HG03565 (cell line): ENCODE data around the gene PXN.

ENCODE experiments used
- ATAC-seq: cut with Tn5 transposase; IDR thresholded peaks from one replicate; pipeline ENCODE4 v1.9.1; 2021; ENCODE audit warnings: mild to moderate bottlenecking, moderate library complexity; ENCODE audit not compliant: unreplicated experiment

PXN gene

DNA sequence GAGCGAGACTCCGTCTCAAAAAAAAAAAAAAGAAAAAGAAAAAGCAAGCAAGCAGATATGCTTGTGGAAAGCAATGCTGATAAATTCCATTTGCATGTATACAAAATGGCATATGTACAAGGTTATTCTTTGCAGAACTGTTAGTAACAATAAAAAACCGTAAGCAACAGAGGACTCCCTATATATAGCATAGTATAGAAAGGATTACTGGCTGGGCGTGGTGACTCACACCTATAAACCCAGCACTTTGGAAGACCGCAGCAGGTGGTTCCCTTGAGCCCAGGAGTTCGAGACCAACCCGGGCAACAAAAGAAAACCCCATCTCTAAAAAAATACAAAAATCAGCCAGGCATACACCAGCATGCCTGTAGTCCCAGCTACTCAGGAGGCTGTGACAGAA is 84.6 kb downstream of the PXN start:
- no peak for ATAC-seq

DNA sequence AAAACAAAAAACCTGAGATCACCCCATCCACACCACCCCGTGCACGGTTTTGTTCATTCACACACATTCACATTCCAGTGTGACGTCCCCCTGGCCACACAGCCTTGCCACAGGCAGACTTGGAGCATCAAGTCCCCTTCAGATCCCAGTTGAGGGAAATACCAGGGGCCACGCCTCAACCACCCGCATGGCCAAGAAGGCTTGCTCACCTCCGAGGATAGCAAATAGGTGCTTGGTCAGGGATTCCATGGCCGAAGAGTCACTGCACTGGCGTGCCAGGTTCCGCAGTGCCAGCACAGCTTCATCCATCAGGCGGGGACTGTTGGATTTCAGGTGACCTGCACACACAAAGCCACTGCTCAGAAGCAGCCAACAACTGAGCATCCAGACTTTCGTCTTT is 90.0 kb downstream of the PXN start:
- no peak for ATAC-seq

GRCh38 chr12:120175062-120175461 is 90.5 kb downstream of the PXN start:
- ATAC-seq = no peak

DNA sequence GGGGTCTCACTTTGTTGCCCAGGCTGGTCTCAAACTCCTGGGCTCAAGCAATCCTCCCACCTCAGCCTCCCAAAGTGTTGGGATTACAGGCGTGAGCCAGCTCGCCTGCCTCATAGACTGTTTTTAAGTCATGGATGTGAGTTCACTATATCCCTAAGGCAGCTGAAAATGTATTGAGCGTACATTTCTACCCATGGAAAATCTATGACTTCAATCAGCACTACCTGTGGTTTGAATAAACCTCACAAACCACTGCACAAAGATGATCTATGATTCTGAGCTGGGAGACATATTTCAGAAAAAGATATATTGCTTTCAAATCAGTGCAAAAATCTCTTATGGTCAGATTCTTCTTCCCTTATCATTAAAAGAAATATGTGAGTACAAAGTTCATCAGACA is 93.5 kb downstream of the PXN start:
- ATAC-seq = no peak

- ATAC-seq = no peak
Observed at GRCh38 chr12:120170631-120171030, 94.9 kb downstream of the PXN start.

DNA sequence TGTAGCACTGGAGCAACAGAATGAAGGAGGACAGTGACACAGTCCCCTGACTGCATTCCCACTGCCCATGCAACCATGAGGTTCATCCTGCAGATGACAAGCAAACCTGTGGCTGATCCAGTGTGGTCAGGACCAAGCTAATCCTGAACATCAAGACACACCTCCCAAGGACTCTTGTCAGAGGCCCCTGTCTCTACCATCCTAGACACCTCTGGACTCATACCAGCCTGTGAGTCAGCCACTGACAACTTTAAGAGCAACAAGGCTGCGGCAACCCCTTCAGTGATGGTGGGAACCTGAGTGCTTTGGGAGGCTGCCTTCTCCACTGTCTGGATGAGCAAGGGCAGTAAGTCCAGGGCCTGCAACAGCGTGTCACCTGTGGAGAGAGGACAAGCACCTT is 95.6 kb downstream of the PXN start:
- no peak for ATAC-seq

- ATAC-seq = no peak
Observed at GRCh38 chr12:120168337-120168736, 97.2 kb downstream of the PXN start.

DNA sequence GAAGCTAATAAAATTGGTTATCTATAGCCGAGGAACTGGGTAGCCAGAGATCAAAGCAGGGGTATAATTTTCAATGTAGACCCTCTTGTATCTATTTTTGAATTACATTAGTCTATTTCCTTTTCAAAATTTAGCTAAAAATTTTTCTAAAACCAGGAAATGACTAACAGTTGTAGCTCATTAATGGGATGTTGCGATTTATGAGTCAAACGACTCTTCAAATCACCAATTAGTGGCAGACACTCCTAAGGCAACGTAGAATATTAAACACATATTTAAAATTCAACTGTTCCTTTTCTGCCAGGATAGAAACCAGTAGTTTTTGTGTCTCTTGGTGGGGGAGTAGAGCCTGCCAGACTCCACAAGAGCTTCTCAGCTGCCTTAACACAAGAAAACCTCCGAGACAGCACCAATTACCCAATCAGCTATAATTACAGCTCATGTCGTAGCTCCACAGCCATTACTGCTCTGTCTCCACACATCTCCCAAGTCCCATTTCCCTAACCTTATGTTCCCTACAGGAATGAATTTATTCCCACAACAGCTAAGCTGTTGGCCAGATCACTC is 97.9 kb downstream of the PXN start:
- no peak for ATAC-seq

- ATAC-seq = no peak
Observed at GRCh38 chr12:120164293-120164692, 101.2 kb downstream of the PXN start.

- no peak for ATAC-seq
Observed at GRCh38 chr12:120162763-120163162, 102.8 kb downstream of the PXN start.

GRCh38 chr12:120161852-120162251 is 103.7 kb downstream of the PXN start:
- no peak for ATAC-seq
